Osteoblast (primary cell): ENCODE results near the gene ZNF622. TPM values are rescaled to one million over a fixed set of nuclear protein-coding genes. Genes with fewer than 3 reads are reported as not detected.

Experiments used
- DNase-seq: peaks from one replicate; pipeline ENCODE4 v3.0.0; 2011; ENCODE audit warnings: low spot score, mixed read lengths; ENCODE audit not compliant: insufficient read length; ENCODE audit errors: missing footprints
- H2AFZ ChIP-seq: 2 replicates; pipeline ENCODE4 v1.6.0; 2011; ENCODE audit warnings: mild to moderate bottlenecking, low read length
- H3K27ac ChIP-seq: 2 replicates; pipeline ENCODE4 v1.5.1; 2011; ENCODE audit warnings: mild to moderate bottlenecking, low read depth, low read length, moderate library complexity
- H3K27me3 ChIP-seq: 2 replicates; pipeline ENCODE4 v1.6.0; 2012; ENCODE audit warnings: mild to moderate bottlenecking, control low read depth, inconsistent platforms, low read length, moderate library complexity; ENCODE audit not compliant: insufficient read depth
- H3K36me3 ChIP-seq: 2 replicates; pipeline ENCODE4 v1.5.1; 2011; ENCODE audit warnings: mild to moderate bottlenecking, low read length, control low read depth, moderate library complexity; ENCODE audit not compliant: insufficient read depth
- H3K4me1 ChIP-seq: 2 replicates; pipeline ENCODE4 v1.5.1; 2011; ENCODE audit warnings: mild to moderate bottlenecking, low read length, control low read depth, moderate library complexity; ENCODE audit not compliant: insufficient read depth
- H3K4me2 ChIP-seq: 2 replicates; pipeline ENCODE4 v1.6.0; 2011; ENCODE audit warnings: mild to moderate bottlenecking, low read length; ENCODE audit not compliant: insufficient read depth
- H3K4me3 ChIP-seq: fragments of 200-600 bp; sonication (generic); 3 replicates; pipeline ENCODE4 v1.5.1; 2012; ENCODE audit warnings: mild to moderate bottlenecking, low read length, inconsistent platforms; ENCODE audit not compliant: insufficient read depth
- H3K79me2 ChIP-seq: 2 replicates; pipeline ENCODE4 v1.6.0; 2012; ENCODE audit warnings: mild to moderate bottlenecking, low read length, control low read depth, inconsistent platforms; ENCODE audit not compliant: insufficient read depth
- H3K9me3 ChIP-seq: 2 replicates; pipeline ENCODE4 v1.5.1; 2011; ENCODE audit warnings: low read depth, low read length, control low read depth
- H4K20me1 ChIP-seq: 2 replicates; pipeline ENCODE4 v1.6.0; 2012; ENCODE audit warnings: mild to moderate bottlenecking, low read length, control low read depth; ENCODE audit not compliant: insufficient read depth
- CTCF ChIP-seq: IDR thresholded peaks from 2 replicates; pipeline ENCODE4 v1.5.1; 2011; ENCODE audit warnings: mild to moderate bottlenecking, low read depth, low read length, moderate library complexity; ENCODE audit errors: extremely low read depth
- total RNA-seq: library from RNA; depleted of rRNA; stranded (reverse); fragments of >200 nt; gene quantifications from 2 replicates; pipeline ENCODE4 v1.2.3, GENCODE V29; 2012

Gene ZNF622
- total RNA-seq, 1 donor, result 69.8 TPM

GRCh38 chr5:16471387-16471786 is 5.8 kb upstream of the ZNF622 start:
- no peak overlapping the region for H3K4me2 ChIP-seq
- peaks cover 36% of the 10 kb centered on the region for H3K79me2 ChIP-seq
- no peak for DNase-seq
- peaks cover 16% of the 10 kb centered on the region for H3K4me1 ChIP-seq
- no peak overlapping the region for H2AFZ ChIP-seq
- peaks cover 6% of the 10 kb centered on the region for H4K20me1 ChIP-seq
- H3K27me3 ChIP-seq, result no peaks in the 10 kb centered on the region
- TF ChIP-seq CTCF, result no peak
- H3K36me3 ChIP-seq, result no peaks in the 10 kb centered on the region
- no peak overlapping the region for H3K27ac ChIP-seq
- no peak overlapping the region for H3K4me3 ChIP-seq
- H3K9me3 ChIP-seq, result no peaks in the 10 kb centered on the region

DNA sequence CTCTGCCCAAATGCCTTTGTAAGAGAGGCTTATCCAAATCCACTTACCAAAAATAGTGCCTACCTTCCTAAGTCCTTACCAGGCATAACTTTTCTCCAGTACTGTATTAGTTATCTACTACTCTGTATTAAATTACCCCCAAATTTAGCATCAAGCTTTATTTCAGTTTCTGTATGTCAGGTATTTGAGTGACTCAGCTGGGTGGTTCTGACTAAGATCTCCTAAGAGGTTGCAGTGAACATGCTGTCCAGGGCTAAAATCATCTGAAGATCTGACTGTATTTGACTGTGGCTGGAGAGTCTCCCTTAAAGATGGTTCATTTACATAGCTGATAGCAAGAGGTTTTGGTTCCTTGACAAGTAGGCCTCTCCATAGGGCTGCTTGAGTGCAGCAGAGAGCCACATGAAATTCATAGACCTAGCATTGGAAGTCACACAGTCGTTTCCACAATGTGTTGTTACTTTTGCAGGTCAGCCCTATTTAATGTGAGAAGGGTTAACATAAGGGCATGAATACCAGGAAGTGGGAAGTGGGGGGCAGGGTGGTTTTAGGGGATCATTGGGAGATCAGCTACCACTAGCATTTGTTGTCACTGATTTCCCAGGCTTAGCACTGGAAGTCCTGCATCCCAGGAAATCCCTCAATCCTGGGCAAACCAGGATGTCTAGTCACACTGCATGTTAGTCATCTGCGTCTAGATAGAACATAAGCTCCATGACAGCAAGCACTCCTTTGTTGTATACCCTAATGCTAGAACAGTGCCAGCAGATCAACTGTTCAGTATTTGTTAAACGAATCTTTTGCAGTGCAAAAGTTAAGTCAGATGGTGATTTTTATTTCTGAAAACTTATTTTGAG is 2.0 kb upstream of the ZNF622 start:
- H3K79me2 ChIP-seq, result peaks cover 73% of the 10 kb centered on the region
- DNase-seq, result peak; percentile 83
- no peak overlapping the region for H2AFZ ChIP-seq
- TF ChIP-seq CTCF, result no peak
- peaks cover 35% of the 10 kb centered on the region for H3K4me1 ChIP-seq
- H3K4me3 ChIP-seq, result peak overlapping the region; percentile 97
- peaks cover 11% of the 10 kb centered on the region for H3K36me3 ChIP-seq
- no peaks in the 10 kb centered on the region for H3K9me3 ChIP-seq
- H3K27ac ChIP-seq, result peak overlapping the region; percentile 80
- H3K27me3 ChIP-seq, result no peaks in the 10 kb centered on the region
- peak overlapping the region; percentile 93 for H3K4me2 ChIP-seq
- H4K20me1 ChIP-seq, result peaks cover 19% of the 10 kb centered on the region

GRCh38 chr5:16464664-16465543 is 696 bp downstream of the ZNF622 start:
- no peak for DNase-seq
- peak overlapping the region; percentile 80 for H3K27ac ChIP-seq
- peak; percentile 16 for TF ChIP-seq CTCF
- H3K4me1 ChIP-seq, result peaks cover 54% of the 10 kb centered on the region
- H3K9me3 ChIP-seq, result no peaks in the 10 kb centered on the region
- peak overlapping the region; percentile 98 for H2AFZ ChIP-seq
- H3K27me3 ChIP-seq, result no peaks in the 10 kb centered on the region
- H3K4me3 ChIP-seq, result peak overlapping the region; percentile 97
- H3K4me2 ChIP-seq, result peak overlapping the region; percentile 93
- H3K36me3 ChIP-seq, result peaks cover 34% of the 10 kb centered on the region
- peaks cover 83% of the 10 kb centered on the region for H3K79me2 ChIP-seq
- peaks cover 29% of the 10 kb centered on the region for H4K20me1 ChIP-seq
